Activated naive CD4-positive, alpha-beta T cell treated with anti-CD3 and anti-CD28 coated beads for 36 hours (primary cell): ENCODE measurements around the gene OAF. TPM values are rescaled to one million over a fixed set of nuclear protein-coding genes. Genes with fewer than 3 reads are reported as not detected.

Source experiments
- CTCF ChIA-PET: fragments of 350-600 bp; sonication (Branson Sonifier 250); formaldehyde crosslinking; loops from one replicate; lab custom pipeline; 2021; ENCODE audit warnings: antibody characterized with exemption; lab: Charles Lee
- DNase-seq: peaks from one replicate; pipeline ENCODE4 v3.0.0-alpha.2; 2020
- H3K27ac Mint-ChIP-seq: one replicate; pipeline ENCODE4 v1.8.0; 2021; ENCODE audit warnings: mild to moderate bottlenecking, mixed read lengths
- H3K27me3 Mint-ChIP-seq: one replicate; pipeline ENCODE4 v1.8.0; 2021; ENCODE audit warnings: low read depth, mixed read lengths
- H3K36me3 Mint-ChIP-seq: one replicate; pipeline ENCODE4 v1.8.0; 2021; ENCODE audit warnings: low read depth, mixed read lengths
- H3K4me1 Mint-ChIP-seq: one replicate; pipeline ENCODE4 v1.8.0; 2021; ENCODE audit warnings: low read depth, mixed read lengths
- H3K4me3 Mint-ChIP-seq: one replicate; pipeline ENCODE4 v1.8.0; 2021; ENCODE audit warnings: mild to moderate bottlenecking, moderate library complexity, mixed read lengths
- H3K9me3 Mint-ChIP-seq: one replicate; pipeline ENCODE4 v1.8.0; 2021; ENCODE audit warnings: mixed read lengths
- intact Hi-C: fragments of 100-400 bp; cut with micrococcal nuclease; formaldehyde crosslinking; loops from one replicate; pipeline ENCODE4 v1.15.1; 2023
- total RNA-seq, 2 experiments: library from RNA; stranded (reverse); gene quantifications; one replicate each; pipeline ENCODE4 v1.2.3, GENCODE V29; 2021

Gene OAF
- total RNA-seq, 2 experiments from 2014 or later: 1.5 to 1.6 TPM

DNA sequence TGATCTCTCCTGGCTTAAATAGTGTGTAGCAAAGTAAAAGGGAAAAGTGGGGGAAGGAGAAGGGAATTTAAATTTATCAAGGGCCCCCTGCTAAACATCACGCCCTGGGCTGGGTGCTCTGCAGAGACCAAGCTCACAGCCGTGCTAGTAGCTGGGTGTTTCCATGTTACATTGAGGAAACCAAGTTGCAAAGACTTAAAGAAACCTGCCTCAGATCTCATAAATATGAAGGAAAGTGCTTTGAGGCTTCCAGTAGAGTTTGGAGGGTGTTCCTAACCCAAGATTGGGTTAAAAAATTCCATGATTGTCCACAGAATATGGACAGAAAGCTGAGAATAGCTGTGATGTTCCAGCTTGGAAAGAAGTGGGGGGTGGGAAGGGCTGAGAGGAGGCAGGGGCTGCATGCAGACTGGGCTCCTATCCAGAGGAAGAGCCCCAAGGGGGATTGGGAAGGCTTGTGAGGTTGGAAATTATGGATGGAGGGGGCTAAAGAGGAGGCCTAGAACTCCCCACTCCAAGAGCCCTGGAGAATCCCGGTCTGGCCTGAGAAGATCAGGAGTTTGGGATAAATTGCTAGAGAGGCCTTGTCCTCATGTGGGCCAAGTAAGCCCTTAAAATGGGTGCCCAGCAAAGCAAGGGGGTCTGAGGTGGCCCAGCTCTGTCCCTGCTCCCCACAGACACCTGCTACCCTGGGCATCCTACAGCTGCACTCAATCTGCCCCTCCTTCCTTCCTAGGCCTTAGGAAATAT, 25.0 kb upstream of the OAF start:
- CTCF ChIA-PET: no interaction called here
- intact Hi-C loops: no loop called here
- Mint-ChIP-seq H3K36me3 (no peaks in the 10 kb centered on the region), H3K27me3 (peaks cover 3% of the 10 kb centered on the region), H3K27ac (no peak overlapping the region), H3K4me3 (no peak overlapping the region), H3K4me1 (peaks cover 8% of the 10 kb centered on the region), H3K9me3 (no peaks in the 10 kb centered on the region)
- no peak for DNase-seq

DNA sequence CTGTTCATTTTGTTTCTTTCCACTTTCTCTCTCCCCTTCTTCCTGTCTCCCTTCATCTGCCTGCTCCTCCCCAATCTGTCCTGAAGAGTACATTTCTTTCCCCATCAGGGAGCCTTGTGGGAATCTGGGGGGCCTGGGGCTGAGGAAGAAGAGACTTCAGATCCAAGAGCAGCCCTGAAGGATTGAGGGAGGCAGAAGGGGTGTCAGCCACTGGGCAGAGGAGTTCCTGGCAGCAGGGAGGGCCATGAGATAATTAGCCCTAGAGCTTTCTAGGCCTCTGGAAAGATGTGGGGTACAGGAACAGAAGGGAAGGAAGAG, 24.4 kb upstream of the OAF start:
- no peaks in the 10 kb centered on the region for H3K36me3 Mint-ChIP-seq
- no peaks in the 10 kb centered on the region for H3K9me3 Mint-ChIP-seq
- no peak for DNase-seq
- H3K27me3 Mint-ChIP-seq: peaks cover 3% of the 10 kb centered on the region
- peaks cover 8% of the 10 kb centered on the region for H3K4me1 Mint-ChIP-seq
- H3K4me3 Mint-ChIP-seq: no peak overlapping the region
- intact Hi-C loops: no loop called here
- CTCF ChIA-PET: no interaction called here
- H3K27ac Mint-ChIP-seq: no peak overlapping the region

DNA sequence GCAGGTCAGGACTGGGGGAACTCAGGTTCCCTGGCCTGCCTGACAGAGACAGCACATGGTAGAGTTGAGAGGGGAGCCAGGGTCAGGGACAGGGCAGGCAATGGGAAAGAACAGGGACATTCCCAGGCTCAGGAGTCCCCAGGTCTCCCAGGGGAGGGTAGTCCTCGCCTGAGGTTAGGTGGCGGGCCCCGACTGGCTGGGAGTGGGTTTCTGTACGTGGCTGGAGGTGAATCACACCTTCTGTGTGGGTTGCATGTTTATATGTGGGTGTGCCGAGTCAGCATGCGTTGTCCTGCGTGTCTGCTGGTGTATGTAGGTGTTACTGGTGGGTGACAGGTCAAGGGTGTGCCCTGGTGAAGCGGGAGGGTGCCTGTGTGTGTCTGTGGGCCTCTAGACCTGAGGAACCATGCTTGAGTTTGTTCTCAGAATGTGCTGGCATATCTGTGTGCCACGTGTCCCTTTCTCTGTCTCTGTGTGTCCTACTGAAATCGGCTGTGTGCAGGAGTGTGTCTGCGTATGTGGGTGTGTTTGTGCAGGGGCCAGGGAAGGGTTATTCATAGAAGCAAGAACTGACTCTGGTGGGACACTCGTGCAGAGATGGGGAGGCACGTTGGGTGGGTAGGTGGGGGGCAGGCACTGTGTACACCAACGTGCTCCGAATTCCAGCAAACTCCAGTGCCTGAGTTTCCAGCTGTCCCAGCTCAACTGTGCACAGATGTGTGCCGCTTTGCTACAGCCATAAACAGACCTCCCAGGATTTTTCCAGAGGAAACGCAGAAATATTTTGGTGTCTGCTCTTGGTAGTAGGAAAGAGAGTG, 23.8 kb upstream of the OAF start:
- Mint-ChIP-seq H3K4me1 (peaks cover 8% of the 10 kb centered on the region), H3K27ac (no peak overlapping the region), H3K4me3 (no peak overlapping the region), H3K9me3 (no peaks in the 10 kb centered on the region), H3K27me3 (peaks cover 3% of the 10 kb centered on the region), H3K36me3 (no peaks in the 10 kb centered on the region)
- intact Hi-C loops: no loop called here
- no peak for DNase-seq
- CTCF ChIA-PET: no interaction called here

DNA sequence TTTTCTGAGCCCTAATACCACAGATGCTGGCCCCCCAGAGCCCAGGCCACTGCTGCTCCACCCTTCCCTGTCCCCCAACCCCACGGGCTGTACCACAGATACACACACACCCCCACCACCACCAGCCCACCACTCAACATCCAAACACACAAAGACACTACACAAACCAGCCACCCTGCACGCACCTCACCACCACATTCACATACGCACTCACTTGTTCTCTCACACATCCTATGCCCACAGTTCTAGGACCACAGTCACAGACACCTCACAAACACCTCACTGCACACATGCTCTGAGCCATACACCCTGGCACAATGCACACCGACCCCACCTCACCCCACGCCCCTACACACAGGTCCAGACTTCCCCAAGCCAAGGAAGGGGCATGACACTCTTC, 22.5 kb upstream of the OAF start:
- Mint-ChIP-seq H3K4me3 (no peak overlapping the region), H3K27ac (no peak overlapping the region), H3K36me3 (no peaks in the 10 kb centered on the region), H3K9me3 (no peaks in the 10 kb centered on the region), H3K27me3 (peaks cover 3% of the 10 kb centered on the region), H3K4me1 (peaks cover 8% of the 10 kb centered on the region)
- CTCF ChIA-PET: no interaction called here
- DNase-seq: no peak
- intact Hi-C loops: no loop called here

DNA sequence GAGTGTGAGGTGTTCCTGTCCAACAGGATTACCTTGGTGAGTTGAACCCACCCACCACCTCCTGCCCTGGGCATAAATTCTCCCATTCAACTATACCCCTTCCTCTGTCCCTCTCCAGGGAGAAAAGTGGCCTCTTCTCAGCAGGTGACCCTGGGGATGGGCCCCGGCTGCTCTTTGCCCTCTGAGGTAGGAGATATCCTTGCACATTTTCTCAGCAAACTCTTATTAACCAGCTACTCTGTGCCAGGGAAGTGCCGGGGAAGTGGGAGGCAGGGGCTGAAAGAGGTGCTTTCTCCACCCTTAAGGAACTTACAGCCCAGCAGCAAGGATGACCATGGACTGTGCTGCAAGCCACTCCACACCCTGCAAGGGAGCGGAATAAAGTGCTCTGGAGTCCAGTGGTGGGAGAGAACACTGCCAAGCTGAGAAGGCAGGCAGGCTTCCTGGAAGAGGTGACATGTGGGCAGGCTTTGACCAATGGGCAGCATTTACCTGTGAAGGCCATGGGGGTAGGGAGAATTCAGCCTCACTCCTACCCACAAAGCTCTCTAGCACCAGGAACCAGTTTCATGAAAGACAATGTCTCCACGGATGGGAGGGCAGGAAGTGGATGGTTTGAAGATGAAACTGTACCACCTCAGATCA, 21.9 kb upstream of the OAF start:
- no peaks in the 10 kb centered on the region for H3K36me3 Mint-ChIP-seq
- peaks cover 3% of the 10 kb centered on the region for H3K27me3 Mint-ChIP-seq
- CTCF ChIA-PET: interaction anchor here (2.0 kb wide), 1 partner anchor 41 kb away, joined by 7 read pairs; no protein-coding TSS in a partner anchor
- no peak for DNase-seq
- no peaks in the 10 kb centered on the region for H3K9me3 Mint-ChIP-seq
- H3K4me1 Mint-ChIP-seq: peaks cover 8% of the 10 kb centered on the region
- intact Hi-C loops: no loop called here
- H3K4me3 Mint-ChIP-seq: no peak overlapping the region
- no peak overlapping the region for H3K27ac Mint-ChIP-seq

DNA sequence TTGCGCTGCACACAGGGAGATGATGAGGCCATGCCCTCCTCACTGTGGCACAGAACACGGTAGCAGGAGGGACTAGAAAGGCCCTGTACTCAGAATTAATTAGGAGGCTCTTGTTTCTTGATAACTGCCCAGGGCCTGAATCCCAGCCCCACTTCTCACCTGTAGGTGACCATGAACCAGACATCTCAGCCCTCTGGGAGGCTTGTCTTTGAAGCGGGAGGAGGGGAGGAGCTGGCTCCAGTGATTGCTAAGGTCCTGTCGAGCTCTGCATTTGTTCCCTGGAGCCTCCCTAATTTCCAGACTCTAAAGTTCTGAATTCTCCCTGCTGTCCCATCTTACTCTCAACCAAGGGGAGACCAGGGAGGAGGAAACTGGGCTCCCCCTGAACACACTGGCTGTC, 19.8 kb upstream of the OAF start:
- CTCF ChIA-PET: interaction anchor here (0.7 to 2.0 kb wide), 3 partner anchors 20 to 39 kb away, joined by 3 to 7 read pairs (median 3); no protein-coding TSS in a partner anchor
- Mint-ChIP-seq H3K4me1 (peaks cover 8% of the 10 kb centered on the region), H3K27me3 (peaks cover 6% of the 10 kb centered on the region), H3K4me3 (no peak overlapping the region), H3K27ac (no peak overlapping the region), H3K9me3 (no peaks in the 10 kb centered on the region), H3K36me3 (no peaks in the 10 kb centered on the region)
- DNase-seq: no peak
- intact Hi-C loops: no loop called here

DNA sequence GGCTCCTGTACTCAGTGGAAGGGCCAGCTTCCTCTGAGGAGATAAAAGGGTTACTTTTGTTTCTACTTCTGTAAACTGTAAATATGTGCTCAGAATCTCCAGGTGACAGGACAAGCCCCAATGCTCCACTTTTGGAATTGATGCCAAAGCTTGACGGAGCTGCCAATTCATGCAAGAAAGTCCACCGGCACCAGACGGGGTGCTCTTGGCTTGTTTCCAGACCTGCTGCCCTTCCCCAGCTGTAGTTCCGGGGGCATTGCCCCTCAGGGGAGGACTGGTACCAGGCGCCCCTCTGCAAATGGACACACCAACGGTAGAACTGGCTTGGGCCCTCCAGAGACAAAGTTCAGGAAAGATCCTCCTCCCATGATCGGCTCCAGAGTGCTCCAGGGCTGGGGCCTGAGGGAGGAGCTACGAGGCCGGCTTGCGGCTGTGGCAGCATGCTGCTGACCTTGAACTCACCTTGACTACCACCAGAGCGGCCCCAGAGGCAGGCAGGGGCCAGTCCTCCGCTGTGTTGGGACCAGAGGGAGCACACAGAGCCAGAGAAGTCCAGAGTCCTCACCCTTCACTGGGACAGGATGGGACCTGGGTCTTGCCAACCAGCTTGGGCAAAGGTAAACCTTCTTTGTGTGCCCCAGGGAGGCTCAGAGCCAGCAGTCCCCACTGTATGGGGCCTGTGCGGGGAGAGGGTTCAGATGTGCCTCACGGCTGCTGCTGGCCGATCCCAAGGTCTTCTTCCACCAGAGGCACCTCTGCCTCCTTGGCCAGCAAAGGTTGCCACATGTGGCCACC, 17.8 kb upstream of the OAF start:
- H3K9me3 Mint-ChIP-seq: no peaks in the 10 kb centered on the region
- intact Hi-C loops: no loop called here
- H3K4me3 Mint-ChIP-seq: no peak overlapping the region
- no peaks in the 10 kb centered on the region for H3K36me3 Mint-ChIP-seq
- peaks cover 2% of the 10 kb centered on the region for H3K27me3 Mint-ChIP-seq
- DNase-seq: no peak
- H3K4me1 Mint-ChIP-seq: no peaks in the 10 kb centered on the region
- no peak overlapping the region for H3K27ac Mint-ChIP-seq
- CTCF ChIA-PET: interaction anchor here (0.6 kb wide), 1 partner anchor 234 kb away, joined by 3 read pairs; no protein-coding TSS in a partner anchor

DNA sequence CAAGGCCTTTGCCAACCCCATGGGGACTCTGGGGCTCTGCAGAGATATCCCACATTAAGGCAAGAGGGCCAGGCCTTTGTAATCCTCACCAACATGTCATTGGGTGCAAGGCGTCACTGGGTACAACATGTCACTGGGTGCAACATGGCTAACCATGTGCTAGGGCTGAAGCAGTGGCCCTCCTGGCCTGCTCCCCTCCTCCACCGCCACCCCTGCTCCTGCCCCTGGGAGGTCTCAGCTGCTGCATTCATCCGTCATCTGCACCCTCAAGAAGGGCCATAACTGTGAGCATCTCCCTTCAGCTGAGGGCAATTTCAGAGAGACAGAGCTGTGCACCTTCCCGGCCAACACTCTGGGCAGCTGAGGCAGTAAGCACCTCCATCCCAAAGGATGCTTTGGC, 16.7 kb upstream of the OAF start:
- intact Hi-C loops: no loop called here
- DNase-seq: no peak
- no peak overlapping the region for H3K4me3 Mint-ChIP-seq
- CTCF ChIA-PET: interaction anchor here (1.1 kb wide), 1 partner anchor 105 kb away, joined by 3 read pairs; no protein-coding TSS in a partner anchor
- no peaks in the 10 kb centered on the region for H3K36me3 Mint-ChIP-seq
- H3K27ac Mint-ChIP-seq: no peak overlapping the region
- peaks cover 2% of the 10 kb centered on the region for H3K27me3 Mint-ChIP-seq
- no peaks in the 10 kb centered on the region for H3K4me1 Mint-ChIP-seq
- no peaks in the 10 kb centered on the region for H3K9me3 Mint-ChIP-seq

DNA sequence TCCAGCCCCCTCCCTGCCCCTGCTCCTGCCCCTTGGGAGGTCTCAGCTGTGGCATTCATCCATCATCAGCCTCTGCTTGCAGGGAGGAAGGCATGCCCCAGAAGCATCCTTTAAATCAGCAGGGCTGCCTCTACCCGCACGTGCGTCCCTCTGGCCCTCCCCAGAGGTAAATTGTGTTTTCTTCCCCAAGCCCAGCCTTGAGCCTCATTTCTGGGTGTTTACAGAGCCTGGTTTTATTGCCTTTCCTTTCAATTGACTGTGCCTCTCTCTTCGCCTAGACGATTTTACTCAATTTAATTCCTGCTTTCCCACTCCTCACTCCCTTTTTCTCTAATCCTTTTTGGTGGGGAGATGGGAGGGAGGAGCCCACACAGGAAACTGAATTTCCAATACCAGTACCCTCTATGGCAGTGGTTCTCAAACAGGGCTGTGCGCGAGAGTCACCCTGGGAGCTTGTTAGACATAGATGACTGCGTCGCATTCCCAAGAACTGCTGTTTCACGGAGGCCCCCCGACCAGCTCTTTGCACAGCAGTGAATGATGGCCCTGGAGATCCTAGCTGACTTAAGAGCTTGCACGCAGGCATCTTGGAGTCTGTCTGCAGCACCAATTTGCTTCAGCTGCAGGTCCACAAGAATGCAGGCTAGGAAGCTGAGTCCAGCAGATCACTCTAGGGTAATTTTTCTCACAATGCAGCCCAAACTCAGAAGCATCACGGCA, 15.1 kb upstream of the OAF start:
- no peaks in the 10 kb centered on the region for H3K9me3 Mint-ChIP-seq
- CTCF ChIA-PET: no interaction called here
- H3K27me3 Mint-ChIP-seq: peaks cover 2% of the 10 kb centered on the region
- no peaks in the 10 kb centered on the region for H3K36me3 Mint-ChIP-seq
- no peak for DNase-seq
- intact Hi-C loops: no loop called here
- H3K4me1 Mint-ChIP-seq: no peaks in the 10 kb centered on the region
- H3K27ac Mint-ChIP-seq: no peak overlapping the region
- no peak overlapping the region for H3K4me3 Mint-ChIP-seq

DNA sequence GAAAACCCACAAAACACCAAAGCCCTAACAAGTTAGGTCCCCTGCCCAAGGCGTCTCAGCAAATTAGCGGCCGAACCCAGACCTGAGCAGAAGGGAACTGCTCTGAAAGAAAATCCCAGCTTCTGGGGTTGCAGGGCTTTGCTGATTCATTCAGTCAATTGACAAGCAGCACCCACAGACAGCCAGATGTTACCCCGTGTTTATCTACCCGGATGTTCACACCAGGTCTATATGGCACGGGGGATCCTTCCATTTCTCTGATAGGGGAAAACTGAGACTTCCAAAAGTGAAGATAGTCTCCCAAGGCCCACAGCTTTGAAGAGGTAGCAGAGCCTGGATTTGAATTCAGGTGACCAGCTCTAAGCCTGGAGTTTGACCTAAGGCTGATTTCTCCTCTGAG, 14.0 kb upstream of the OAF start:
- H3K27me3 Mint-ChIP-seq: peaks cover 2% of the 10 kb centered on the region
- CTCF ChIA-PET: no interaction called here

DNA sequence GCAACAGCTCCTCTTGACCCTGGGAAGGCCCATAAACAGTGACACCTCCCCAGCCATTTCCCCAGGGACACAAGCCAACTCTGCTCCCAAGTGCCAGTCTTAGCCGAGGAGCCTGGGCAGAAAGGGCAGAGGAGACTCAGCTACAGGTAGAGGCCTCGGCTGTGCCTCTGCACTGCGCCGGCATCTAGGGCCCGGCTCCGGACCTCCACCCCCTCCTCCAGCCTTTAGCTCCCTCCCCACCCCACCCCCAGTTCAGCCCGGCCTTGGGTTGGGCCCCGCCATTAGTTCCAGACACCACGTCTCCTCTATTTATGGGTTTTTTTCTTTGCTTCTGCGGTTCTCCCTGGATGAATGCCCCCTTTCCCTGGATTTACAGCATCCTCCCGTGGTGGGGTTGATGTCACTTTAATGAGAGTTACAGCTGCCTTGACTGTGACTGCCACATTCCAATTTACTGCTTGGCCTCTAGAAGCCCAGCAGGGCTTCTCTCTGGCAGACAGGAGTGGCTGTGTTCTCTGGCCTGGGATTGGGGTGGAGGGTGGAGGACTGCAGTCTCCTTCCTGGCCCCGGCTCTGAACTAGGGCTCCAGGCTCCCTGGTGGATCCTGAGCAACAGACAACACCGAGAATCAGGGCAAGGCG, 13.5 kb upstream of the OAF start:
- H3K4me1 Mint-ChIP-seq: no peaks in the 10 kb centered on the region
- intact Hi-C loops: no loop called here

More for the DNA sequence above, 14.0 kb upstream of the OAF start:
- Mint-ChIP-seq H3K4me1 (no peaks in the 10 kb centered on the region), H3K9me3 (no peaks in the 10 kb centered on the region), H3K4me3 (no peak overlapping the region), H3K36me3 (no peaks in the 10 kb centered on the region), H3K27ac (no peak overlapping the region)
- DNase-seq: no peak
- intact Hi-C loops: no loop called here

More for the DNA sequence above, 13.5 kb upstream of the OAF start:
- H3K9me3 Mint-ChIP-seq: no peaks in the 10 kb centered on the region
- CTCF ChIA-PET: no interaction called here
- H3K27ac Mint-ChIP-seq: no peak overlapping the region
- no peaks in the 10 kb centered on the region for H3K36me3 Mint-ChIP-seq
- no peak overlapping the region for H3K4me3 Mint-ChIP-seq
- peaks cover 2% of the 10 kb centered on the region for H3K27me3 Mint-ChIP-seq
- DNase-seq: no peak
